Activated B cell treated with CpG ODN at 0.5 μM for 24 hours (primary cell): ENCODE results near the gene TMEM267. TPM values are rescaled to one million over a fixed set of nuclear protein-coding genes. Genes with fewer than 3 reads are reported as not detected.

Experiments
- ATAC-seq: fragments of 200-7000 bp; cut with Tn5 transposase; one replicate; pipeline ENCODE4 v1.10.0; 2021; ENCODE audit warnings: low read depth, mild to moderate bottlenecking, moderate library complexity
- CTCF ChIA-PET: fragments of 350-600 bp; sonication (Branson Sonifier 250); formaldehyde crosslinking; loops from one replicate; lab custom pipeline; 2021; ENCODE audit warnings: antibody characterized with exemption; lab: Charles Lee
- POLR2A ChIA-PET: fragments of 350-600 bp; sonication (Branson Sonifier 250); formaldehyde crosslinking; loops from one replicate; lab custom pipeline; 2021; ENCODE audit warnings: antibody characterized with exemption; lab: Charles Lee
- DNase-seq: peaks from one replicate; pipeline ENCODE4 v3.0.0; 2022
- H3K27ac Mint-ChIP-seq: one replicate; pipeline ENCODE4 v1.8.0; 2020; ENCODE audit warnings: mixed read lengths
- H3K27me3 Mint-ChIP-seq: one replicate; pipeline ENCODE4 v1.8.0; 2021; ENCODE audit warnings: mixed read lengths
- H3K36me3 Mint-ChIP-seq: one replicate; pipeline ENCODE4 v1.8.0; 2021; ENCODE audit warnings: low read depth, mixed read lengths
- H3K4me1 Mint-ChIP-seq: one replicate; pipeline ENCODE4 v1.8.0; 2021; ENCODE audit warnings: mixed read lengths
- H3K4me3 Mint-ChIP-seq: one replicate; pipeline ENCODE4 v1.8.0; 2020; ENCODE audit warnings: mild to moderate bottlenecking, mixed read lengths
- H3K9me3 Mint-ChIP-seq: one replicate; pipeline ENCODE4 v1.8.0; 2020; ENCODE audit warnings: mixed read lengths
- CTCF ChIP-seq: fragments of 200-600 bp; IDR thresholded peaks from one replicate; pipeline ENCODE4 v1.8.0; 2022; ENCODE audit warnings: antibody characterized with exemption, mild to moderate bottlenecking
- intact Hi-C: fragments of 100-400 bp; cut with micrococcal nuclease; formaldehyde crosslinking; loops from one replicate; pipeline ENCODE4 v1.15.1; 2024
- total RNA-seq: library from RNA; stranded (reverse); gene quantifications from 2 replicates; pipeline ENCODE4 v1.2.3, GENCODE V29; 2022

Gene TMEM267
- total RNA-seq, 1 donor from 2014 or later = 15.2 TPM

GRCh38 chr5:43498581-43498980 lies 14.9 kb upstream of the TMEM267 start:
- ChIA-PET POLR2A (no interaction called here), CTCF (no interaction called here)
- H3K27me3 Mint-ChIP-seq = no peaks in the 10 kb centered on the region
- no peak for TF ChIP-seq CTCF
- H3K4me1 Mint-ChIP-seq = no peaks in the 10 kb centered on the region
- H3K9me3 Mint-ChIP-seq = no peaks in the 10 kb centered on the region
- intact Hi-C loops = no loop called here
- DNase-seq (no peak), ATAC-seq (no peak)
- H3K4me3 Mint-ChIP-seq = no peak overlapping the region
- H3K27ac Mint-ChIP-seq = no peak overlapping the region
- peaks cover 2% of the 10 kb centered on the region for H3K36me3 Mint-ChIP-seq

- Mint-ChIP-seq H3K36me3 (peaks cover 2% of the 10 kb centered on the region), H3K4me1 (no peaks in the 10 kb centered on the region), H3K4me3 (peak overlapping the region; percentile 1), H3K9me3 (no peaks in the 10 kb centered on the region), H3K27me3 (no peaks in the 10 kb centered on the region), H3K27ac (no peak overlapping the region)
- DNase-seq = no peak
- ChIA-PET POLR2A (interaction anchor here (0.6 kb wide), 1 partner anchor 13 kb away, joined by 3 read pairs; no protein-coding TSS in a partner anchor), CTCF (no interaction called here)
- ATAC-seq = no peak
- TF ChIP-seq CTCF = no peak
- intact Hi-C loops = no loop called here
These were observed 13.8 kb upstream of the TMEM267 start for GRCh38 chr5:43497311-43498104.

GRCh38 chr5:43491326-43491725 lies 7.7 kb upstream of the TMEM267 start:
- Mint-ChIP-seq H3K4me3 (no peak overlapping the region), H3K27me3 (no peaks in the 10 kb centered on the region), H3K9me3 (no peaks in the 10 kb centered on the region), H3K27ac (no peak overlapping the region), H3K36me3 (peaks cover 10% of the 10 kb centered on the region), H3K4me1 (no peaks in the 10 kb centered on the region)
- no peak for TF ChIP-seq CTCF
- no peak for DNase-seq
- CTCF ChIA-PET = no interaction called here
- intact Hi-C loops = no loop called here
- no peak for ATAC-seq
- POLR2A ChIA-PET = no interaction called here

- ATAC-seq (no peak), DNase-seq (no peak)
- H3K9me3 Mint-ChIP-seq = no peaks in the 10 kb centered on the region
- peaks cover 16% of the 10 kb centered on the region for H3K36me3 Mint-ChIP-seq
- H3K27me3 Mint-ChIP-seq = no peaks in the 10 kb centered on the region
- intact Hi-C loops = loop anchor here (10.0 kb wide), 1 partner anchor 262 kb away; no protein-coding TSS in a partner anchor
- H3K4me1 Mint-ChIP-seq = peaks cover 31% of the 10 kb centered on the region
- no peak overlapping the region for H3K27ac Mint-ChIP-seq
- TF ChIP-seq CTCF = no peak
- ChIA-PET POLR2A (interaction anchor here (1.2 to 4.4 kb wide), 4 partner anchors 27 to 173 kb away, joined by 6 to 140 read pairs (median 67); partner anchors contain the start of genes C5orf34, HMGCS1 and NNT), CTCF (no interaction called here)
- H3K4me3 Mint-ChIP-seq = no peak overlapping the region
These were observed 2.7 kb upstream of the TMEM267 start for GRCh38 chr5:43486353-43486752.

- intact Hi-C loops = loop anchor here (2.0 to 10.0 kb wide), 2 partner anchors 97 to 261 kb away; no protein-coding TSS in a partner anchor
- Mint-ChIP-seq H3K4me1 (peaks cover 31% of the 10 kb centered on the region), H3K27me3 (no peaks in the 10 kb centered on the region), H3K9me3 (no peaks in the 10 kb centered on the region), H3K27ac (peak overlapping the region; percentile 100), H3K36me3 (peaks cover 17% of the 10 kb centered on the region), H3K4me3 (no peak overlapping the region)
- ChIA-PET POLR2A (interaction anchor here (1.2 to 4.4 kb wide), 10 partner anchors 21 to 535 kb away, joined by 5 to 140 read pairs (median 46); partner anchors contain the start of genes C5orf34, HMGCS1, NNT and PAIP1), CTCF (interaction anchor here (1.7 kb wide), 2 partner anchors 86 to 379 kb away, joined by 5 to 7 read pairs; no protein-coding TSS in a partner anchor)
- no peak for TF ChIP-seq CTCF
- DNase-seq (no peak), ATAC-seq (no peak)
These were observed 1.7 kb upstream of the TMEM267 start for GRCh38 chr5:43485406-43485805.
